ENCODE results near the gene NDNF.

- TF ChIP-seq CTCF (conservative IDR thresholded peaks at IDR 0.05) (no peak; the same call in 1 of the 2 replicates), ZFX (IDR thresholded peaks at IDR 0.05) (no peak)
These were observed 1.4 kb downstream of the NDNF start for GRCh38 chr4:121070696-121071639.
